Measurements from ENCODE around the gene PHOSPHO1.

The PHOSPHO1 gene

GRCh38 chr17:49209061-49209571 lies 21.5 kb downstream of the PHOSPHO1 start:
- no peak overlapping the region for H3K4me3 ChIP-seq (ENCODE audit: low read length)
- no peak for DNase-seq (ENCODE audit: low read depth)
- TF ChIP-seq CTCF (conservative IDR thresholded peaks at IDR 0.05; ENCODE audit: low read length), result no peak

GRCh38 chr17:49204516-49204915 lies 26.1 kb downstream of the PHOSPHO1 start:
- no peak for TF ChIP-seq CTCF (conservative IDR thresholded peaks at IDR 0.05; ENCODE audit: low read length)
- peak; percentile 36 for DNase-seq (ENCODE audit: low read depth)
- H3K4me3 ChIP-seq (ENCODE audit: low read length), result no peak overlapping the region

- no peak overlapping the region for H3K4me3 ChIP-seq (ENCODE audit: low read length)
- TF ChIP-seq CTCF (conservative IDR thresholded peaks at IDR 0.05; ENCODE audit: low read length), result no peak
- DNase-seq (ENCODE audit: low read depth), result no peak
Measured at GRCh38 chr17:49203796-49204195, 26.8 kb downstream of the PHOSPHO1 start.

- no peak for TF ChIP-seq CTCF (conservative IDR thresholded peaks at IDR 0.05; ENCODE audit: low read length)
- no peak overlapping the region for H3K4me3 ChIP-seq (ENCODE audit: low read length)
- peak; percentile 70 for DNase-seq (ENCODE audit: low read depth)
Measured at GRCh38 chr17:49201481-49201927, 29.1 kb downstream of the PHOSPHO1 start.

- no peak for TF ChIP-seq CTCF (conservative IDR thresholded peaks at IDR 0.05; ENCODE audit: low read length)
- no peak for DNase-seq (ENCODE audit: low read depth)
Measured at GRCh38 chr17:49200423-49201083, 30.0 kb downstream of the PHOSPHO1 start.

GRCh38 chr17:49198211-49198610 lies 32.4 kb downstream of the PHOSPHO1 start:
- H3K4me3 ChIP-seq (ENCODE audit: low read length), result no peak overlapping the region
- DNase-seq (ENCODE audit: low read depth), result no peak
- TF ChIP-seq CTCF (conservative IDR thresholded peaks at IDR 0.05; ENCODE audit: low read length), result no peak

More at GRCh38 chr17:49200423-49201083, 30.0 kb downstream of the PHOSPHO1 start:
- no peak overlapping the region for H3K4me3 ChIP-seq (ENCODE audit: low read length)

GRCh38 chr17:49197346-49197998 lies 33.1 kb downstream of the PHOSPHO1 start:
- no peak for DNase-seq (ENCODE audit: low read depth)
- H3K4me3 ChIP-seq (ENCODE audit: low read length), result no peak overlapping the region
- TF ChIP-seq CTCF (conservative IDR thresholded peaks at IDR 0.05; ENCODE audit: low read length), result no peak
